22Rv1 (cell line): ENCODE measurements around the gene HOXC10.

Experiments used
- H3K27ac ChIP-seq: fragments of 450-650 bp; 2 replicates; pipeline ENCODE4 v1.5.1; 2017
- ZFX ChIP-seq: fragments of 450-650 bp; IDR thresholded peaks from 2 replicates; pipeline ENCODE4 v1.6.1; 2017; ENCODE audit warnings: antibody characterized with exemption, borderline replicate concordance
- TF ChIP-seq, protein P1 (sequence below): fragments of 450-650 bp; IDR thresholded peaks from 2 replicates; pipeline ENCODE4 v1.5.1; 2017; ENCODE audit warnings: mild to moderate bottlenecking

Gene HOXC10

DNA sequence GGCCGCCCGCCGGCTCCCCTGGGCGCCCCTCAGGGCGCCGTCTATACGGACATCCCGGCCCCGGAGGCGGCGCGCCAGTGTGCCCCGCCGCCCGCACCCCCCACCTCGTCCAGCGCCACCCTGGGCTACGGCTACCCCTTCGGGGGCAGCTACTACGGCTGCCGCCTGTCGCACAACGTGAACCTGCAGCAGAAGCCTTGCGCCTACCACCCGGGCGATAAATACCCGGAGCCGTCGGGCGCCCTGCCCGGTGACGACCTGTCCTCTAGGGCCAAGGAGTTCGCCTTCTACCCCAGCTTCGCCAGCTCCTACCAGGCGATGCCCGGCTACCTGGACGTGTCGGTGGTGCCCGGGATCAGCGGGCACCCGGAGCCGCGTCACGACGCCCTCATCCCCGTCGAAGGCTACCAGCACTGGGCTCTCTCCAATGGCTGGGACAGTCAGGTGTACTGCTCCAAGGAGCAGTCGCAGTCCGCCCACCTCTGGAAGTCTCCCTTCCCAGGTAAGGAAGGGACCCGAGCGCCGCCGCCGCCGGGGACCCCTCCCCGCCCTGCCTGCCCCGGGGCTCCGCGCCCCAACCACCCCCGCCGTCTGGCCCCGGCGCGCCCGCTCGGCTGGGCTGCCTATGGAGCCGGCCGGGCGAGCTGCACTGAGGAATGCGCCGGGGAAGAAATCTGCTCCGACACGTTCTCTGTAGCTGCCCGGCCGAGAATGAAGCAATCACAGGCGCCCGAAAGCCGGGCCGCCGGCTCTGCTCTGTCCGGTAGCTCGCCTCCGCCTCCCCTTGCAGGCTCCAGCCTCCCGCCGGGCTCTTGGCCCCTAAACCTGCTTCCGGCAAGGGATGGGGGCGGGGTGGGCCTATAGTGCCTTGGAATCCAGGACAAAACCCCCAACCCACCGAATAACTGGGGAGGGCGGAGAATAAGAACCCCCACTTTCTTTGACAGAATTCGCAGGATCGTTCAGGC is 45.5 kb upstream of the HOXC10 start:
- TF ChIP-seq, protein P1, sequence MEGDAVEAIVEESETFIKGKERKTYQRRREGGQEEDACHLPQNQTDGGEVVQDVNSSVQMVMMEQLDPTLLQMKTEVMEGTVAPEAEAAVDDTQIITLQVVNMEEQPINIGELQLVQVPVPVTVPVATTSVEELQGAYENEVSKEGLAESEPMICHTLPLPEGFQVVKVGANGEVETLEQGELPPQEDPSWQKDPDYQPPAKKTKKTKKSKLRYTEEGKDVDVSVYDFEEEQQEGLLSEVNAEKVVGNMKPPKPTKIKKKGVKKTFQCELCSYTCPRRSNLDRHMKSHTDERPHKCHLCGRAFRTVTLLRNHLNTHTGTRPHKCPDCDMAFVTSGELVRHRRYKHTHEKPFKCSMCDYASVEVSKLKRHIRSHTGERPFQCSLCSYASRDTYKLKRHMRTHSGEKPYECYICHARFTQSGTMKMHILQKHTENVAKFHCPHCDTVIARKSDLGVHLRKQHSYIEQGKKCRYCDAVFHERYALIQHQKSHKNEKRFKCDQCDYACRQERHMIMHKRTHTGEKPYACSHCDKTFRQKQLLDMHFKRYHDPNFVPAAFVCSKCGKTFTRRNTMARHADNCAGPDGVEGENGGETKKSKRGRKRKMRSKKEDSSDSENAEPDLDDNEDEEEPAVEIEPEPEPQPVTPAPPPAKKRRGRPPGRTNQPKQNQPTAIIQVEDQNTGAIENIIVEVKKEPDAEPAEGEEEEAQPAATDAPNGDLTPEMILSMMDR = no peak
- TF ChIP-seq ZFX = no peak
- peak overlapping the region; percentile 61 for H3K27ac ChIP-seq

DNA sequence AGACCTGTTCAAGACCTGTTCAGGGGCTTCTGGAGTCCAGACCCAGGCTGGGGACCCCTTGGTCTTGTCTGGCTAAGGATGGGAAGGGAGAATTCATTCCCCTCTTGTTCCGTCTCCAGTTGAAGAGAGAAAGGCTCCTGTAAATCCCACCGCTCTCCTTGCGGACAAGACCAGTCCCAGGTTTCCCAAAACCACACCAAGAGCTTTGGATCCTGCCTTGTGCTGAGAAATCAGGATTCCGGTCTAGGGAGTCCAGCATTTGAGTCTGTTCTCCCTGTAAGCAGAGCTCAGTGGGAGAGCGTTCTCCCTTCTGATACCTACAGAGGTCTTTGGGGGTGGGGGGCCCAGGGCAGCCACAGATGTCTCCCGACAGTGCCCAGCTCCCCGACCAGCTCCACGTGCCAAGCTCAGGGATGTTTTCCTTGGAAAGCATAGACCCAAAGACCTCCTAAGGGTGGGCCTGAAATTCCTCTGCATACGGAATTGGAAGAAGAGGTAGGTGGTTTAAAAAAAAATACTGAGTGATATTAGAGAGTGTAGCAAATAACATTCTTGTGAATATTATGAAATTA is 44.4 kb upstream of the HOXC10 start:
- H3K27ac ChIP-seq = no peak overlapping the region
- TF ChIP-seq, protein P1 = no peak
- TF ChIP-seq ZFX = no peak

DNA sequence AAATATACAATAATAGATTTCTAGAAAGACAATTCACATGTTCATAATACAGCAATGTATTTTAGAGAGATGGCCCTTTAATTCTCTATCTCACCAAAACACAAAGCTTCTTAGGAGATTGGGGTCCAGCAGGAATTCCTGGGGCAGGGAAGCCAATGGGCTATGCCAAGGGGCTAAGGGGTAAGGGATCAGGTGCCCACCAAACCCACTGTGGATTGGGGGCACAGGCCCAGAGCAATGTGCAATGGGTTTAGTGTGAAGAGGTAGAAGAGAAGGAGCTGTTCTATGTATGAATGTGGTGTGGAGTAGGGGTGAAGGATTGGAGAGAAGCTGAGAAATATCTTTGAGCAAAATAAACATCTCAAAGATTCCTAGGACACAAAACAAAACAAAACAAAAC is 43.8 kb upstream of the HOXC10 start:
- H3K27ac ChIP-seq = no peak overlapping the region
- TF ChIP-seq, protein P1 = no peak
- no peak for TF ChIP-seq ZFX

DNA sequence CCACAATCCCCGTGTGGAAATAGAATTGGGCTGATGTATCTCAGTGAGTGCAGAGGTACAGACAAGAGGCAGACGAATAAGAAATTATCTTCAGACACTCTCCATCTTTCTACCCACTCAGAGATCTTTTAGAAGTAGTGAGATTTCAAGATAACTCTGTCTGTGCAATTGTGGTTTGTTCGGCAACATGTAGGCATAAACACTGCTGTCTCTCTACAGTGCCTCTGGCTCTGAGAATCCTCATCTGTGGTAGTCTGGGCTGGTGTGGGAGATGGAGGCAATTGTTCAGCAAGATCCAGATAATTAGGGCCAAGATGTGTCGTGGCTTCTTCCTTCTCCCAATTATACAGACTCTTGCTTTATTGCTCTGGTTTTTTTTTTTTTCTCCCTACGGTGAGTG is 43.2 kb upstream of the HOXC10 start:
- H3K27ac ChIP-seq = no peak overlapping the region
- no peak for TF ChIP-seq ZFX
- TF ChIP-seq, protein P1 = no peak

DNA sequence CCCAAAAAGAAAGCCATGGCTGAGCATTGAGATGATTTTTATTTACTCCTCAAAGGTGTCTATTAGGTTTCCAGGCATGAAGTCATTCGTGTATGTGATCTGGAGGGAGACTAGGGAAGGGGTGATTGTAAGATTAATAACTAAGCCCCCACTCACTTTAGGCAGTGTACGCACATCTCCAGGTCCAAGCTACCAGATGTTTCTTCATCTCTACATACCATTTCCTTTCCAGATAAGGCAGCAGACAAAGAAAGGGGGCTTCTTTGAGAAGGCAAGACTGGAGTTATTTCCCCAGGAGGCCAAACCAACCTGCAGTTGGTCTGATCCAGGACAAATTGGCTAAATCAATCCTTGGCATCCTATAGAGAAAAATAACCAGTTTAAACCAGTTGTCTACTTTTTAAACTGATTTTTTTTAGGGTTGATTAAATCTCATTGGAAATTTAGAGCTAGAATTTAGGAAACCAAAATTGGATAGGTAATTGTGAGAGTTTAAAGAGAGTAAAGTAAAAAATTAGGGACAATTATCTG is 42.4 kb upstream of the HOXC10 start:
- TF ChIP-seq ZFX = no peak
- TF ChIP-seq, protein P1 = no peak

DNA sequence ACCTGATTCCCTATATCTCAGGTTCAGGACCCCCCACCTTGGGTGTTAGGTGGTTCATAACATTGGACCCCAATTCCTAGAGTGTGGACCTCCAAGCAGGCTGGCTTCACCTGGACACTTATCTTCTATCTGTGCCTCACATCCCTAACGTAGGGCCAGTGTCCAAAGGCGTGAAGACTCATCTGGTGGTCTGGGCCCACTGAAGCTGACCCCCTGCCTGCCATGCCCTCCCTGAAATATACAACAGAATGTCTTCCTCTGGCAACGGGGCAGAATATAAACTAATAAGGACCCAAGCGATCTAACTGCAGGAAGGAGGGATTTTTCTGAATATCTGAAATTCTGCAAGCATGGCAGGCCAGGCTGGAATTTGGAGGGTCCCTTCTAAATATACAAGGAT is 40.7 kb upstream of the HOXC10 start:
- no peak overlapping the region for H3K27ac ChIP-seq
- TF ChIP-seq, protein P1 = no peak
- TF ChIP-seq ZFX = no peak

More for the DNA sequence above, 42.4 kb upstream of the HOXC10 start:
- no peak overlapping the region for H3K27ac ChIP-seq
